ENCODE measurements around the gene PIGR. TPM values are rescaled to one million over a fixed set of nuclear protein-coding genes. Genes with fewer than 3 reads are reported as not detected.

PIGR gene
- total RNA-seq, 1 donor from 2014 or later: 0.25 TPM

- no peak overlapping the region for H3K27ac ChIP-seq
- H3K27me3 ChIP-seq: no peaks in the 10 kb centered on the region
- TF ChIP-seq CTCF (IDR thresholded peaks at IDR 0.05): no peak
- no peak for TF ChIP-seq POLR2A (IDR thresholded peaks at IDR 0.05)
- TF ChIP-seq POLR2AphosphoS5 (IDR thresholded peaks at IDR 0.05; ENCODE audit: insufficient read depth in 1 of 2, low read depth in 1 of 2): no peak
- H3K9me3 ChIP-seq: no peaks in the 10 kb centered on the region
- DNase-seq (ENCODE audit: extremely low spot score in 2 of 2): no peak
- no peak overlapping the region for H3K4me3 ChIP-seq
- H3K36me3 ChIP-seq: no peaks in the 10 kb centered on the region
- intact Hi-C loops (cut with DNase I): no loop called here
- peaks cover 16% of the 10 kb centered on the region for H3K4me1 ChIP-seq
These were observed 40.7 kb downstream of the PIGR start for GRCh38 chr1:206905295-206906164.

GRCh38 chr1:206904423-206905142 is 41.7 kb downstream of the PIGR start:
- Histone ChIP-seq H3K36me3 (no peaks in the 10 kb centered on the region), H3K4me1 (peaks cover 11% of the 10 kb centered on the region), H3K4me3 (no peak overlapping the region), H3K9me3 (no peaks in the 10 kb centered on the region), H3K27me3 (no peaks in the 10 kb centered on the region), H3K27ac (no peak overlapping the region)
- intact Hi-C loops (cut with DNase I): no loop called here
- TF ChIP-seq POLR2AphosphoS5 (IDR thresholded peaks at IDR 0.05; ENCODE audit: insufficient read depth in 1 of 2, low read depth in 1 of 2) (no peak), POLR2A (IDR thresholded peaks at IDR 0.05) (no peak), CTCF (IDR thresholded peaks at IDR 0.05) (no peak)
- DNase-seq (ENCODE audit: extremely low spot score in 2 of 2): no peak

GRCh38 chr1:206903687-206904086 is 42.6 kb downstream of the PIGR start:
- H3K9me3 ChIP-seq: no peaks in the 10 kb centered on the region

GRCh38 chr1:206902702-206903101 is 43.6 kb downstream of the PIGR start:
- Histone ChIP-seq H3K36me3 (no peaks in the 10 kb centered on the region), H3K4me3 (no peak overlapping the region), H3K27ac (no peak overlapping the region), H3K4me1 (no peaks in the 10 kb centered on the region), H3K27me3 (no peaks in the 10 kb centered on the region), H3K9me3 (no peaks in the 10 kb centered on the region)
- DNase-seq (ENCODE audit: extremely low spot score in 2 of 2): no peak
- intact Hi-C loops (cut with DNase I): no loop called here
- TF ChIP-seq CTCF (IDR thresholded peaks at IDR 0.05) (no peak), POLR2AphosphoS5 (IDR thresholded peaks at IDR 0.05; ENCODE audit: insufficient read depth in 1 of 2, low read depth in 1 of 2) (no peak), POLR2A (IDR thresholded peaks at IDR 0.05) (no peak)

More at GRCh38 chr1:206903687-206904086, 42.6 kb downstream of the PIGR start:
- H3K4me1 ChIP-seq: peaks cover 2% of the 10 kb centered on the region
- no peak for DNase-seq (ENCODE audit: extremely low spot score in 2 of 2)
- no peaks in the 10 kb centered on the region for H3K27me3 ChIP-seq
- intact Hi-C loops (cut with DNase I): no loop called here
- TF ChIP-seq POLR2AphosphoS5 (IDR thresholded peaks at IDR 0.05; ENCODE audit: insufficient read depth in 1 of 2, low read depth in 1 of 2): no peak
- TF ChIP-seq CTCF (IDR thresholded peaks at IDR 0.05): no peak
- no peak for TF ChIP-seq POLR2A (IDR thresholded peaks at IDR 0.05)
- no peak overlapping the region for H3K4me3 ChIP-seq
- no peaks in the 10 kb centered on the region for H3K36me3 ChIP-seq
- H3K27ac ChIP-seq: no peak overlapping the region

Data from vagina (tissue), 2 donors.